ES-I3 (cell line): Measurements from ENCODE around the gene PLAGL1.

ENCODE experiments used
- H3K36me3 ChIP-seq: 2 replicates; pipeline ENCODE4 v1.6.1; 2013; ENCODE audit warnings: mild to moderate bottlenecking, low read length, control low read depth, moderate library complexity; ENCODE audit not compliant: insufficient read depth
- H3K4me1 ChIP-seq: 2 replicates; pipeline ENCODE4 v1.6.1; 2013; ENCODE audit warnings: mild to moderate bottlenecking, control low read depth, low read length; ENCODE audit not compliant: insufficient read depth
- H3K9ac ChIP-seq: 2 replicates; pipeline ENCODE4 v1.6.1; 2013; ENCODE audit warnings: low read depth, mild to moderate bottlenecking, low read length, moderate library complexity
- H3K9me3 ChIP-seq: 2 replicates; pipeline ENCODE4 v1.6.1; 2013; ENCODE audit warnings: mild to moderate bottlenecking, low read length, moderate library complexity; ENCODE audit not compliant: control insufficient read depth, insufficient read depth

The PLAGL1 gene

GRCh38 chr6:143965503-143966171 lies 42.4 kb downstream of the PLAGL1 start:
- Histone ChIP-seq H3K4me1 (peaks cover 35% of the 10 kb centered on the region), H3K36me3 (no peaks in the 10 kb centered on the region), H3K9ac (no peak overlapping the region), H3K9me3 (no peaks in the 10 kb centered on the region)

- H3K9me3 ChIP-seq: no peaks in the 10 kb centered on the region
- no peak overlapping the region for H3K9ac ChIP-seq
- no peaks in the 10 kb centered on the region for H3K36me3 ChIP-seq
- peaks cover 39% of the 10 kb centered on the region for H3K4me1 ChIP-seq
Measured at GRCh38 chr6:143964674-143965081, 43.4 kb downstream of the PLAGL1 start.

DNA sequence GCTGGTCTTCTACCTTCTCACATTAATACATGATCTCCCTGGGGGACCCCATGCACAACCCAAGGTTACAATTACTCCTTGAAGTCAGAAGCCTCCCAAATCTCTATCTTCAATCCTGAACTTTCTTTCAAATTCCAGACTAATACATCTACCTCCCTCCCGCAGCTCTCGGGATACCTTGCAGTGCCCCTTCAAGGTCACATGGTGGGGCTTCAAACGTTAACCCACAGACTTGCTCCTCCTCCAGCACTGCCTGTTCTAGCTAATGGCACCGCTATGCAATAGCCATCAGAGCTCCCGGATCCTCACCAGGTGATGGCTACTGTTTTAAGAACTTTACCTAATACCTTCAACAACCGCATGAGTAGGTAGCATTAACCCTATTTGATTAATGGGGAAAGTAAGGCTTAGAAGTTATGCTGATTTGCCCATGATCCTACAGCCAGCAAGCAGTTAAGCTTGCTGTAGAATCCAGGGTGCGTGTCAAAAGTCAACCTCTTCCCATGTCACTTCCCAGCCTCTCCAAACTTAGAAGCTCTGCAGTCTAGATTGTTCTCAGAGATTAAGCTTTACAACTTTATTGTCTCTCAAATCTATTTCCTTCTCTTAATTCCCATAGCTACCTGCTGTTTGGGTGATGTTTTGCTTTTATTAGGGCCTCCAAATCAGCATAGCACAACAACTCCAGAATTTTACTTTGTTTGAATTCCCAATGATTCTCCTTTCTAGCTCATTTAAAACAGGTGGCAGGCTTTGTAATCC lies 44.7 kb downstream of the PLAGL1 start:
- no peaks in the 10 kb centered on the region for H3K9me3 ChIP-seq
- no peaks in the 10 kb centered on the region for H3K36me3 ChIP-seq
- H3K4me1 ChIP-seq: peaks cover 43% of the 10 kb centered on the region
- no peak overlapping the region for H3K9ac ChIP-seq

DNA sequence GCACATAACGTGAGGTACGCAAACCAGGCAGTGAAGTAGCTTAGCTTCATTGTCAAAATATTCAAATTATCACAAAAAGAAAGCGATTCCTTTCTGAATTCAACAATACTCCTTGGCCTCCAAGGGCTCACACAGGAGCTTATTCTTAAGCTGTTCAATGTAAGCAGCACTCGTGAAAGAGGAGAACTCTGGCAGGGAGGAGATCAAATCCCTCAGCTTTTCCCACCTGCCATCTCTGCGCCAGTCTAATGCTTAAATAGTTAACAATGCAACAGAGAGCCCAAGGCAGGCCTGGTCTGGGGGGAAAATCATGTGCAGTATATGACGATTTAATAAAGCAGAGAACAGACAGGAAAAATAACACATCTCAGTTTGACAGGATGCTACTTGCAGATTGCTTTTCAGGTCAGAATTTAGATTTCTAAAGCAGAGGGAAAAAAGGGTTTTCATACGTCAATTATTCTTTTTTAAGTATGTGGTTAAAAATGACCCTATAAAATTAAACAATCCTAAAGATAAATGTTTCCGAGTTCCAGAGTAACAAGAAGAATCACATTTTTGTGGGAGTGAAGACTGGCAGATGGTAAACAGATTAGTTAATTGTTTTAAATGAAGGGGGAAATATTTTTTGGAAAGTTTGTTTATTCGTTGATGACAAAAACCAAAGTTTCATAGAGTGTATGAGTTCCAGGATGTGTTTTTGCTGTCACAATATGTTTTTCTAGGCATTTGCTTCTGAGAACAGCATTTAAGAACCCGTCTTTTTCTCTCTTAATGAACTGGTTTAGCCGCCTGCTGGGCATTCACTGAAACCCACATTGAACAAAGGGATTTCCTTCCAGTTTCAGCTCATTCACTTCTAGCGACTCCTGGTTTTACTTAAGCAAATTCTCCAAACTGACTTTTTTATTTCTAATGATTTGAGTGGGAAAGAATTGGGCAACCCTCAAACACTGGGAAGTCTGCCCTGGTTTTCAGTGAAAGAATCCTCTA lies 45.9 kb downstream of the PLAGL1 start:
- Histone ChIP-seq H3K4me1 (peaks cover 49% of the 10 kb centered on the region), H3K9ac (no peak overlapping the region)

GRCh38 chr6:143961066-143961465 lies 47.0 kb downstream of the PLAGL1 start:
- Histone ChIP-seq H3K4me1 (peaks cover 49% of the 10 kb centered on the region), H3K36me3 (no peaks in the 10 kb centered on the region), H3K9me3 (no peaks in the 10 kb centered on the region), H3K9ac (no peak overlapping the region)

More for the DNA sequence above, 45.9 kb downstream of the PLAGL1 start:
- Histone ChIP-seq H3K9me3 (no peaks in the 10 kb centered on the region), H3K36me3 (no peaks in the 10 kb centered on the region)

DNA sequence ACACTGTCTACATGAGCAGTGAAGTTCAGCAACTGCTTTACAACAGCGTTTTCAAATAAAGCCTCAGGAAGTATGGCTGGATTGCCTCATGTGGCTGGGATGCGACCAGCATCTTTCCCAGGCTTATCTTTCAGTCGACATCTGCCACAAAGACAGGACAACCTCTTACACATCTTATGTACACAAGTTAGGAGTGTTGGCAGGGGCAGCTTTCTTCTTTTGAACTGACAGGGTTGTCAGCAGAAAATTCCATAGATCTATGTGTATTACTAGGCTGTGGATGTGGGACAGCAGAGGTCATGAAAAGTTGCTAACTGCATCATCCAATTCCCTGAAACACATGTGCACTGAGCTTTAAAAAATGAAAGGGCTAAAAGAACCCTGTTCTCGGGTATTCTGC lies 48.1 kb downstream of the PLAGL1 start:
- no peaks in the 10 kb centered on the region for H3K9me3 ChIP-seq
- no peaks in the 10 kb centered on the region for H3K36me3 ChIP-seq
- no peak overlapping the region for H3K9ac ChIP-seq
- H3K4me1 ChIP-seq: peaks cover 43% of the 10 kb centered on the region

GRCh38 chr6:143958839-143959399 lies 49.1 kb downstream of the PLAGL1 start:
- H3K9me3 ChIP-seq: no peaks in the 10 kb centered on the region
- peaks cover 40% of the 10 kb centered on the region for H3K4me1 ChIP-seq
- H3K9ac ChIP-seq: no peak overlapping the region
- no peaks in the 10 kb centered on the region for H3K36me3 ChIP-seq

- peaks cover 33% of the 10 kb centered on the region for H3K4me1 ChIP-seq
- H3K9ac ChIP-seq: no peak overlapping the region
- no peaks in the 10 kb centered on the region for H3K36me3 ChIP-seq
- no peaks in the 10 kb centered on the region for H3K9me3 ChIP-seq
Measured at GRCh38 chr6:143957679-143958274, 50.3 kb downstream of the PLAGL1 start.

- H3K36me3 ChIP-seq: no peaks in the 10 kb centered on the region
- peaks cover 17% of the 10 kb centered on the region for H3K4me1 ChIP-seq
- no peak overlapping the region for H3K9ac ChIP-seq
- no peaks in the 10 kb centered on the region for H3K9me3 ChIP-seq
Measured at GRCh38 chr6:143955971-143956370, 52.1 kb downstream of the PLAGL1 start.

DNA sequence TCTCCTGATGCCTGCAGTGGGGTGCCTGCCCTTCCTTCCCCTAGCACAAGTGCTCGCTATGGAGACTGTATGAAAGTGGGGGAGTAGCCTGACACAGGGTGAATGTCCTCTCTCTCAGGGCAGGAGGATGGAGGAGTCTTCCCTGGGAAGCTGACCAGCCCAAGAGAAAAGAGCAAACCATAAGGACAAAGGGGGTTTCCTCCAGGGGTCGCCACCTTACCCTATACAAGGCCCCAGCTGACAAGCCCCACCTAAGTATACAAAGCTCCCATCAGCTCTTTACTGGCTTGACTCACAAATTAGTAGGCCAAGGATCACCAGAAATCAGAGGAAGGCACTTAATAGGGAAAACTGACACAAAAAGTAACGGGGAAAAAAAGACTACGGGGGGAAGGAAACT lies 54.1 kb downstream of the PLAGL1 start:
- Histone ChIP-seq H3K9me3 (no peaks in the 10 kb centered on the region), H3K9ac (no peak overlapping the region), H3K4me1 (peaks cover 7% of the 10 kb centered on the region), H3K36me3 (no peaks in the 10 kb centered on the region)

GRCh38 chr6:143952947-143953701 lies 54.9 kb downstream of the PLAGL1 start:
- no peak overlapping the region for H3K9ac ChIP-seq
- no peaks in the 10 kb centered on the region for H3K36me3 ChIP-seq
- H3K9me3 ChIP-seq: no peaks in the 10 kb centered on the region
- H3K4me1 ChIP-seq: peaks cover 7% of the 10 kb centered on the region

DNA sequence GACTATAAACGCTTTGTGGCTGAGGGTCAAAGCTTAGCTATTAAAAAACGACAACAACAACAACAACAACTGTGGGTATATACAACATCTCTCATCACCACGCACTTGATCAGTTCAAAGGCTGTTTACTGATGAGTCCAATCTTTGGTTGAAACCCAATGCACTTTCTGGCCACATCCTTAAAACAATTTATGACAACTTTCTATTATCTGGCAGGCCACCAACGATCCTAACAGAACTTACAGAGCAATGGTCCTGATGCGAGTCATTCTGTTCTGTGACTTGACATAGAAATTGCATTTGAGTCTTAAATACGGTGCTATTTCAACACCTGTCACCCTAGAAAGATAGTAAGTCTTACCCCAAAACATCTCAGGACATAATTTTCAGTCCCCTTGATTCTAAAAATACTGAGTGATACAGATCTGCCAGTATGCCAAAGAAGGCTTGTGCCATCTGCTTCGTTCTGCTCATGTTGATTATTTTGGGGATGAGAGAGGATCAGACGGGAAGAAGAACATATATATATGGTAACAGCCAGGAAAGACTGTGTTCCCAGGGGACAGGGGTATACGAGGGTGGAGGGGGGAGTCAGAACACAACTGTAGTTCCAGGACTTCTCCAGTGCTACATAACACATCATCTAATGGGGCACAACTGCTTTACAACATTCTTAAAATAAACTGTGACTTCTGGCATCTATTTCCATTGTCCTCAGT lies 55.8 kb downstream of the PLAGL1 start:
- Histone ChIP-seq H3K4me1 (peaks cover 3% of the 10 kb centered on the region; the same call in 1 of the 2 replicates), H3K36me3 (no peaks in the 10 kb centered on the region)

GRCh38 chr6:143950875-143951274 lies 57.2 kb downstream of the PLAGL1 start:
- Histone ChIP-seq H3K36me3 (no peaks in the 10 kb centered on the region), H3K9ac (no peak overlapping the region), H3K4me1 (peaks cover 3% of the 10 kb centered on the region; the same call in 1 of the 2 replicates), H3K9me3 (no peaks in the 10 kb centered on the region)

More for the DNA sequence above, 55.8 kb downstream of the PLAGL1 start:
- H3K9ac ChIP-seq: no peak overlapping the region
- no peaks in the 10 kb centered on the region for H3K9me3 ChIP-seq
